ENCODE measurements around the gene ETS1.

- no peak for TF ChIP-seq POLR2A (IDR thresholded peaks at IDR 0.05)
- no peak for TF ChIP-seq CTCF (IDR thresholded peaks at IDR 0.05 in 8 of 11, conservative IDR thresholded peaks at IDR 0.05 in 3 of 11)
Measured at GRCh38 chr11:128455766-128456165, 131.6 kb downstream of the ETS1 start.
